ENCODE results near the gene OTUD3. TPM values are rescaled to one million over a fixed set of nuclear protein-coding genes. Genes with fewer than 3 reads are reported as not detected.

The OTUD3 gene
- total and polyA plus RNA-seq, 9 of the 15 experiments (the other 6 are each of a cell fraction or from before 2014, with no cell fraction given): 2.0 to 16.6 (median 11.0) TPM

- peak; percentile 66; the same call in 1 of the 2 replicates for TF ChIP-seq ZBTB17 (CRISPR knock-in tag; IDR thresholded peaks at IDR 0.05)
- no peak for TF ChIP-seq ZNF121 (CRISPR knock-in tag; conservative IDR thresholded peaks at IDR 0.05)
- peak; percentile 82; the same call in 1 of the 2 replicates for TF ChIP-seq ZNF445 (CRISPR knock-in tag; IDR thresholded peaks at IDR 0.05; ENCODE audit: low read depth)
- peak; percentile 99 for TF ChIP-seq GATA2 (CRISPR knock-in tag; IDR thresholded peaks at IDR 0.05)
- no peak for TF ChIP-seq FOXK1 (CRISPR knock-in tag; IDR thresholded peaks at IDR 0.05; ENCODE audit: borderline replicate concordance)
- no peak for TF ChIP-seq POLR3G (IDR thresholded peaks at IDR 0.05; ENCODE audit: extremely low read depth, insufficient read length, insufficient replicate concordance)
- no peak for TF ChIP-seq ZC3H8 (IDR thresholded peaks at IDR 0.05)
- TF ChIP-seq ELF4 (CRISPR knock-in tag; IDR thresholded peaks at IDR 0.05): peak; percentile 98
- TF ChIP-seq KHSRP (IDR thresholded peaks at IDR 0.05): peak; percentile 89
Observed at GRCh38 chr1:19869929-19870328, 12.3 kb upstream of the OTUD3 start (continued).

- ChIA-PET CTCF (ENCODE audit: low intra/inter-chr PET ratio) (interaction anchor here (1.2 kb wide), 1 partner anchor 135 kb away, joined by 4 read pairs; no protein-coding TSS in a partner anchor), POLR2A (interaction anchor here (0.6 to 1.1 kb wide), 2 partner anchors 122 to 655 kb away, joined by 3 read pairs; no protein-coding TSS in a partner anchor)
- peaks cover 15 to 17% of the 10 kb centered on the region in 2 experiments; a peak in 4 of 5 replicates for H3K27me3 ChIP-seq (ENCODE audit: control insufficient read depth in 2 of 2, insufficient read depth in 2 of 2, low read length in 2 of 2)
- BruUV-seq (replicated peaks): no TSS peak
- H2AFZ ChIP-seq (ENCODE audit: low read depth, low read length): no peak overlapping the region
- no peak overlapping the region for H3K9ac ChIP-seq (ENCODE audit: insufficient read depth in 1 of 2, low read depth in 2 of 2, low read length in 2 of 2)
- in situ Hi-C loops (cut with MboI): loop anchor here (5.0 kb wide), 1 partner anchor 35 kb away; no protein-coding TSS in a partner anchor
- 6% methylated on average over 7 of the region's 7 CpGs for WGBS (ENCODE audit: insufficient coverage, low coverage, missing lambda C conversion rate)
- H3K79me2 ChIP-seq (ENCODE audit: control insufficient read depth, insufficient read depth, low read length): no peaks in the 10 kb centered on the region
- H3K9me3 ChIP-seq (replicated peaks; ENCODE audit: control insufficient read depth, insufficient read depth, low read depth, low read length): no peaks in the 10 kb centered on the region
- no peaks in the 10 kb centered on the region for H3K9me1 ChIP-seq (ENCODE audit: control insufficient read depth, insufficient read depth, low read length)
- DNase-seq (ENCODE audit: extremely low read depth in 1 of 4, low spot score in 3 of 4) (peak in 2 of 4 experiments; percentile 18 to 33), FAIRE-seq (no peak), ATAC-seq (peak; percentile 39; the same call in 2 of the 3 replicates)
- no peaks in the 10 kb centered on the region; the same call in 1 of the 2 replicates for H4K20me1 ChIP-seq (replicated peaks; ENCODE audit: control insufficient read depth, insufficient read depth, low read length)
- no peaks in the 10 kb centered on the region for H3K36me3 ChIP-seq (ENCODE audit: control insufficient read depth, insufficient read depth, low read length)
- H3K27ac ChIP-seq (ENCODE audit: extremely low read depth, low read depth, low read length): no peak overlapping the region
- H3K4me1 ChIP-seq (replicated peaks in 1 of 2; ENCODE audit: control insufficient read depth in 2 of 2, insufficient read depth in 2 of 2, low read length in 2 of 2): peaks cover 0 to 6% of the 10 kb centered on the region in 2 experiments; a peak in 1 of 5 replicates
- no peak overlapping the region for H3K4me2 ChIP-seq (ENCODE audit: insufficient read depth, low read length)
- intact Hi-C loops (cut with micrococcal nuclease): loop anchor here (5.0 kb wide), 1 partner anchor 110 kb away; no protein-coding TSS in a partner anchor
- no peak overlapping the region for H3K4me3 ChIP-seq
- no peak for TF ChIP-seq U2AF1 (optimal IDR thresholded peaks at IDR 0.05; ENCODE audit: low read depth, low read length)
- TF ChIP-seq ZNF140 (CRISPR knock-in tag; IDR thresholded peaks at IDR 0.05): no peak
- TF ChIP-seq REST (IDR thresholded peaks at IDR 0.05; ENCODE audit: borderline replicate concordance): peak; percentile 60; the same call in 1 of the 2 replicates
- TF ChIP-seq REST (CRISPR knock-in tag; IDR thresholded peaks at IDR 0.05; ENCODE audit: low read depth): no peak
- TF ChIP-seq ZNF24 (IDR thresholded peaks at IDR 0.05): no peak; the same call in 1 of the 2 replicates
- peak; percentile 23 to 61; a peak in 2 of 4 replicates for TF ChIP-seq RAD21 (CRISPR knock-in tag; conservative IDR thresholded peaks at IDR 0.05 in 1 of 2, IDR thresholded peaks at IDR 0.05 in 1 of 2)
- no peak for TF ChIP-seq MAFG (tag; conservative IDR thresholded peaks at IDR 0.05)
Observed at GRCh38 chr1:19872190-19872589, 10.0 kb upstream of the OTUD3 start.
